ENCODE data around the gene SYNGR2.
"Not testable (repeated sequence)": the region's sequence is repeated elsewhere in the genome, so short reads cannot be mapped to it uniquely, and the experiment has no call there.

Gene SYNGR2

DNA sequence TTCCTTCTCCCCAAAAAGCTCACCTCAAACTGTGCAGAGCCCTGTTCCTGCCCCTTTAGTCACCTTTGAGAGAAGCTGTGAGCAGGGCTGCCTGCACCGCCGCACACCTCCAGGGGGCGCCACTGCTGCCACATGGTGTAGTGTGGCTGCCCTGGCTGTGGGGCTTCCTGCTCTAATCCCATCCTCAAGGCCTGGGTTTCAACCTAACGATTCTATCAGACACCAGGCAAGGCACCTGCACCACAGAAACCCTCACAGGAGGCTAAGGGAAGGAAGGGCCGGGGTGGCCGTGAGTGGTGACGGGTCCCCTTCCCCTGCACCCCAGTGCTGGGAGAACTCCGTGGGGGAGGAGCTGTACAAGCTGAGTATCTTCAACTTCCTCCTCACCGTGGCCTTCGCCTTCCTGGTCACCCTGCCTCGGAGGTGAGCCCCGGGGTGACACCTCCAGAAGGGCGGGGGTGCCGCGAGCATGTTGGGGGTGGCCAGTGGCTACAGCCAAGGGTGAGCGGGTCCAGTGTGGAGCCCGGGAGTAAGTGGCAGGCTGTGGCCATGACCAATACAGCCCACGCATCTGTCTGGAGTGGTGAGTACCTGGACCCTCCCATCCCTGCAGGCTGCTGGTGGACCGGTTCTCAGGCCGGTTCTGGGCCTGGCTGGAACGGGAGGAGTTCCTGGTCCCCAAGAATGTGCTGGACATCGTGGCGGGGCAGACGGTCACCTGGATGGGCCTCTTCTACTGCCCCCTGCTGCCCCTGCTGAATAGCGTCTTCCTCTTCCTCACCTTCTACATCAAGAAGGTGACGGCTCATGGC lies 30.8 kb upstream of the SYNGR2 start:
- peaks cover 17% of the 10 kb centered on the region for H3K27me3 ChIP-seq (ENCODE audit: control insufficient read depth, insufficient read depth, low read length, poor library complexity, severe bottlenecking)
- H3K4me1 ChIP-seq (ENCODE audit: control insufficient read depth, insufficient read depth, low read length), result no peaks in the 10 kb centered on the region
- no peak overlapping the region for H3K27ac ChIP-seq (ENCODE audit: insufficient read depth, low read depth, low read length, poor library complexity, severe bottlenecking)
- 81 to 83% methylated on average over 26 of the region's 26 CpGs for WGBS, 2 experiments
- no peak overlapping the region for H3K4me3 ChIP-seq (ENCODE audit: insufficient read depth, low read depth, low read length)
- H3K9me3 ChIP-seq (ENCODE audit: control insufficient read depth, low read length), result no peaks in the 10 kb centered on the region
- H3K36me3 ChIP-seq (ENCODE audit: control insufficient read depth, insufficient read depth, low read length), result no peaks in the 10 kb centered on the region

DNA sequence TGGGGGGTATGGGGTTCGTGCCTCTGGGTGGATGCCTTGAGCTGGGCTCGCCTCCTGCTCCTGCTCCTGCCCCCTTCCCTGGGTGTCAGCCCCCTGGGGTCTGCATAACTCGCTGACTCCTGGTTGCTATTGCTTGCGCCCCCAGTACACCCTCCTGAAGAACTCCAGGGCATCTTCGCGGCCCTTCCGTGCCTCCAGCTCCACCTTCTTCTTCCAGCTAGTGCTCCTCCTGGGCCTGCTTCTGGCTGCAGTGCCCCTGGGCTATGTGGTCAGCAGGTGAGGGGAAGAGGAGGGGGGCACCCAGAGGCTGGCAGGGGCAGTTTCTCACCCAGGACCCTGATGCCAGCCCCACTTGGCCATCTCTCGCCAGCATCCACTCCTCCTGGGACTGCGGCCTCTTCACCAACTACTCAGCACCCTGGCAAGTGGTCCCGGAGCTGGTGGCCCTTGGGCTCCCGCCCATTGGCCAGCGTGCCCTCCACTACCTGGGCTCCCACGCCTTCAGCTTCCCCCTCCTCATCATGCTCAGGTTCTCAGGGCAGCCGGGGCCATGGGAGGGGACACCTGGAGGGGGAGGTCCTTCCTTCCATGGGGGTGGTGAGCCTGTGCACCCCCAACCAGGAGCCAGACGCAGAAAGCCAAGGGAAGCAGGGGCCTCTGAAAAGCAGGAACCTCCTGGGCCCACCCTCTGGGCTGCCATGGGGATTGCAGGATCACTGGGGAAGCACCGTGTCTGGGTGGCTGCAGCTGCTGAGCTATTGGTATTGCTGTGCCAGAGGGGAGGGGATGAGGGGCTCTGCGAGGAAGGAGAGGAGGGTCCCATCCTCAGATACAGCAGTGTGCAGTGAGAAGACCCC lies 29.9 kb upstream of the SYNGR2 start:
- Histone ChIP-seq H3K27ac (ENCODE audit: insufficient read depth, low read depth, low read length, poor library complexity, severe bottlenecking) (no peak overlapping the region), H3K9me3 (ENCODE audit: control insufficient read depth, low read length) (no peaks in the 10 kb centered on the region), H3K4me1 (ENCODE audit: control insufficient read depth, insufficient read depth, low read length) (no peaks in the 10 kb centered on the region), H3K4me3 (ENCODE audit: insufficient read depth, low read depth, low read length) (no peak overlapping the region), H3K27me3 (ENCODE audit: control insufficient read depth, insufficient read depth, low read length, poor library complexity, severe bottlenecking) (peaks cover 9% of the 10 kb centered on the region), H3K36me3 (ENCODE audit: control insufficient read depth, insufficient read depth, low read length) (no peaks in the 10 kb centered on the region)
- 81 to 86% methylated on average over 16 to 17 of the region's 17 CpGs for WGBS, 2 experiments

DNA sequence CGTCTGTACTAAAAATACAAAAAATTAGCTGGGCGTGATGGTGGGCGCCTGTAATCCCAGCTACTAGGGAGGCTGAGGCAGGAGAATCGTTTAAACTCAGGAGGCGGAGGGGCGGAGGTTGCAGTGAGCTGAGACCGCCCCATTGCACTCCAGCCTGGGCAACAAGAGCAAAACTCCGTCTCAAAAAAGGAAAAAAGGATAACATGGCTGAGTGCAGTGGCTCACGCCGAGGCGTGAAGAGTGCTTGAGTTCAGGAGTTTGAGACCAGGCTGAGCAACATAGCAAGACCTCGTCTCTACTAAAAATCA lies 28.6 kb upstream of the SYNGR2 start:
- H3K4me3 ChIP-seq (ENCODE audit: insufficient read depth, low read depth, low read length); H3K27me3 ChIP-seq (ENCODE audit: control insufficient read depth, insufficient read depth, low read length, poor library complexity, severe bottlenecking); H3K4me1 ChIP-seq (ENCODE audit: control insufficient read depth, insufficient read depth, low read length); H3K27ac ChIP-seq (ENCODE audit: insufficient read depth, low read depth, low read length, poor library complexity, severe bottlenecking); H3K9me3 ChIP-seq (ENCODE audit: control insufficient read depth, low read length); H3K36me3 ChIP-seq (ENCODE audit: control insufficient read depth, insufficient read depth, low read length): not testable (repeated sequence)
- WGBS, 2 experiments, result 92% methylated on average over 12 of the region's 12 CpGs

DNA sequence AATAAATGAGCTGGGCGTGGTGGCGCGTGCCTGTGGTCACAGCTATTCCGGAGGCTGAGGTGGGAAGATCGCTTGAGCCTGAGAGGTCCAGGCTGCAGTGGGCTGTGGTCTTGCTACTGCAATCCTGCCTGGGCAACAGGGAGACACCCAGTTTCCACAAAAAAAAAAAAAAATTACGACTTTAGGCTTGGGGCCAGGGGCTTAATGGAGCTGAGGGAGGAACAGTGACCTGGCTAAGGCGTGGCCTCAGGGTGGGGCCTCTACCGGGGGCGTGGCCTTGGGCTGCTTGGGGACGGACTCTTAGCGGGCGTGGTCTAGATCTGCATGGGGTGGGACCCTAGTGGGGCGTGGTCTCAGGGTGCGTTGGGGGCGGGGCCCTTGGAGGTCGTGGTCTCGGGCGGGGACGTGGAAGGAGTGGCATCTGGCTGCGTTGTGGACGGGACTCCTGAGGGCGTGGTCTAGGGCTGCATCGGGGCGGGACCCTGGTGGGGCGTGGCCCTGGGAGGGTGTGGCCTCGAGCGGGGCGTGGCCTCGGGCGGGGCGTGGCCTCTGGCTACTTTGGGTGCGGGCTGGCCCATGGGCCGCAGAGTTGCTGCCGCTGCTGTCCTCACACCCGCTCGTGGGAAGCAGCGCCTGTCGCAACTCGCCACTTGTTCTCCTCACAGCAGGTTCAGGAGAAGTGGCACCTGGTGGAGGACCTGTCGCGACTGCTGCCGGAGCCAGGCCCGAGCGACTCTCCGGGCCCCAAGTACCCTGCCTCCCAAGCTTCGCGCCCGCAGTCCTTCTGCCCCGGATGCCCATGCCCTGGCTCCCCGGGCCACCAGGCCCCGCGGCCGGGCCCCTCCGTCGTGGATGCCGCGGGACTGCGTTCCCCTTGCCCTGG lies 28.0 kb upstream of the SYNGR2 start:
- Histone ChIP-seq H3K4me3 (ENCODE audit: insufficient read depth, low read depth, low read length) (no peak overlapping the region), H3K27ac (ENCODE audit: insufficient read depth, low read depth, low read length, poor library complexity, severe bottlenecking) (no peak overlapping the region), H3K27me3 (ENCODE audit: control insufficient read depth, insufficient read depth, low read length, poor library complexity, severe bottlenecking) (no peaks in the 10 kb centered on the region), H3K9me3 (ENCODE audit: control insufficient read depth, low read length) (no peaks in the 10 kb centered on the region), H3K4me1 (ENCODE audit: control insufficient read depth, insufficient read depth, low read length) (no peaks in the 10 kb centered on the region), H3K36me3 (ENCODE audit: control insufficient read depth, insufficient read depth, low read length) (no peaks in the 10 kb centered on the region)
- 43 to 44% methylated on average over 58 of the region's 58 CpGs for WGBS, 2 experiments

DNA sequence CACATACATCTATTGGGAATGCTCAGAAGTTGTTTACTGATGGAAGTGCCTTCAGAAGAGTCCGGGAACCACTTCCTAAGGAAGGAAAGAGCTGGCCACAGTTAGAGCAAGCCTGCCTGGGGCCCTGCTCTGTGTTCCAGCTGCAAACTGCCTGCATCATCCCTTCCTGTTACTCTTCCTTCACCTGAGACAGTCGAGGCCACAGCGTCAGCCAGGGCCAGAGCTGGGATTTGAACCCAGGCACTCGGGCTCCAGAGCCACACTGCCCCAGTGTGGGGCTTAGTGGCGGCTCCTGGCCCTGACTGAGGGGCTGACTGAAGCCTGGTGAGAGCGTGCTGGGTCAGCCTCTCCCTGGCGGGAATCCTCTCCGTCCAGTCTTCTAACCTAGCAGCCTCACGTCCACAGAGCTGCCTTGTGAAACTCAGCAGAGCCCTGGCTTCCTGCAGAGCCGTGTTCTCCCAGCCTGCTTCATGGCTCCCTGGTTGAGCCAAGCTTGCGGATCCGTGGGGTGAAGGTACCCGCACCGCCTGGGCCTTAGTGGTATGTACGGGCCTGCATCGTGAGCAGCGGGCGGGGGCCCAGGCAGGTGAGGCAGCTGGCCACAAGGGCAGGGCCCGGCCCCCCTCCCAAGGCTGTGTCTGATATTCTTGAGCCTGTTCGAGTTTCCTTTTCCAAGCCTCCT lies 26.8 kb upstream of the SYNGR2 start:
- Histone ChIP-seq H3K27ac (ENCODE audit: insufficient read depth, low read depth, low read length, poor library complexity, severe bottlenecking) (no peak overlapping the region), H3K4me1 (ENCODE audit: control insufficient read depth, insufficient read depth, low read length) (no peaks in the 10 kb centered on the region), H3K4me3 (ENCODE audit: insufficient read depth, low read depth, low read length) (no peak overlapping the region), H3K36me3 (ENCODE audit: control insufficient read depth, insufficient read depth, low read length) (no peaks in the 10 kb centered on the region), H3K9me3 (ENCODE audit: control insufficient read depth, low read length) (no peaks in the 10 kb centered on the region), H3K27me3 (ENCODE audit: control insufficient read depth, insufficient read depth, low read length, poor library complexity, severe bottlenecking) (no peaks in the 10 kb centered on the region)
- 90 to 91% methylated on average over 20 of the region's 20 CpGs for WGBS, 2 experiments

DNA sequence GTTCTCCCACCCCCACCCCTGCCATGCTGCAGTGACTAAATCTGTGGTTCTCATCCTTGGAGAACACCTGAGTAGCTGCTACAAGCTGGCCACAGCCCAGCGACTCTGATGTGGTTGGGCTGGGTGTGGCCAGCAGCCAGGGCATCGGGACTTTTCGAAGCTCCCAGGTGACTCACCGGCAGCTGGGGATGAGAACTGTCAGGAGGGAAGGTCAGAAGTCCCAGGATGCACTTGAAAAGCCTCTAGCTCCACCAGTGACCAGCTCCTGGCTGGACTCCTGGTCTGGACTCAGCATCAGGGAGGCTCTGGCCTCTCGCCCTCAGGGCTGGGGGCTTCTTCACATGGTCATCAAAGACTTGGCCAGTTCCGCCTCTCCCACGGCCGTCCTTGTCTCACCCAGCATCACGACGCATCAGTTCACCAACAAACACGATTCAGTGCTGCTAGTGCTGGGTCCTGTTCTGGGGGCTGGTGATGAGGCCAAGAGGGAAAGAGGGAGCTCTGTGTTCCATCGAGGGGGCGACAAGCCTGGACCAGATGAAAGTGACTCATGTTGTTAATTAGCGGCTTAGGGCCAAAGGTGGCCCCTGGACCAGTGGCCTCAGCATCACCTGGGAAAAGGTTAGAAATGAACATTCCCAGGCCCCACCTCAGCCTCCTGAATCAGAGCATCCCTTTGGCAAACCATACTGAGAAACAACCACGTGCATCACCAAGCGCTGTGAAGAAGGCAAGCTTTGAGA lies 26.1 kb upstream of the SYNGR2 start:
- Histone ChIP-seq H3K9me3 (ENCODE audit: control insufficient read depth, low read length) (no peaks in the 10 kb centered on the region), H3K27ac (ENCODE audit: insufficient read depth, low read depth, low read length, poor library complexity, severe bottlenecking) (no peak overlapping the region), H3K36me3 (ENCODE audit: control insufficient read depth, insufficient read depth, low read length) (no peaks in the 10 kb centered on the region), H3K4me1 (ENCODE audit: control insufficient read depth, insufficient read depth, low read length) (no peaks in the 10 kb centered on the region), H3K4me3 (ENCODE audit: insufficient read depth, low read depth, low read length) (no peak overlapping the region), H3K27me3 (ENCODE audit: control insufficient read depth, insufficient read depth, low read length, poor library complexity, severe bottlenecking) (no peaks in the 10 kb centered on the region)
- 91 to 92% methylated on average over 16 of the region's 16 CpGs for WGBS, 2 experiments

DNA sequence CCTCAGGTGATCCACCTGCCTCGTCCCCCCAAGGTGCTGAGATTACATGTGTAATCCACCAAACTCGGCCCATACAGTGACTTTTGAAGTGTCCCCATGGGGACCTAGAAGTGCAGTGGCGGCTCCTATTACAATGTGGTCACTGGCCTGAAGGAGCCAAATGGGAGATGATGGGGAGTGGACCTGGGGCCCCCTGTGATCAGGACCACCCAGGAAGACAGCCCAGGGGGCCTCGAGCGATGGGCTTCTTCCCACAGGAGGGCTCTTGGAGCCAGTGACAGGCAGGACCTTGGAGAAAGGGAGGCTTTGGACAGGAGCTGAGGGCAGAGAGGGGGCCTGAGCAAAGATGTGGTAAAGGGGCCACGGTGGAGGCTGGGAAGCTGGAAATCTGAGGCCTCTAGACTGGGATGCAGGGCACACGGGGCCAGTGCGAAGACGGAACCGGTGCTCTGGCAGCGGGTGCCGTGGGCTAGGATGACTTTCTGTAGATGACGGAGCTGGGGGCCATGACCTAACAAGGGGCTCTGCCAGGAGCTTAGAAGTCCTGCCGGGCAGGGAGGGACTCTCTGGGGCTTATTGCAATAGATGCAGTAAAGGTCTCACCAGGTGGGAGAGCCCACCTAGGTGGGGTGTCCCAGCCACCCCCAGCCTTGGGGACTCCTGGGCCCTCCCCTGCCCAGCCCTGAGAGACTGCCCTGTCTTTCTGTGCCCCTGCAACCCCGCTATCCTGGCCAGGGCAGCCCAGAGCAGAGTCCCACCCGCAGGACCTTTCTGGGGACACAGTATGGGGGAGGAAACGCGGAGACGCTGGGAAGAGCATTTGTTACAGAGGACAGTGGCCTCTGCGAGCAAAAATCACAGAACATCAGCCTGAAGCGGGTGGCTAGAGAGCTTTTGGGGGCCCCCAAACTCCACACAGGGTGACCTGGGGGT lies 24.9 kb upstream of the SYNGR2 start:
- WGBS, 2 experiments, result 92% methylated on average over 21 of the region's 21 CpGs
- Histone ChIP-seq H3K27ac (ENCODE audit: insufficient read depth, low read depth, low read length, poor library complexity, severe bottlenecking) (no peak overlapping the region), H3K27me3 (ENCODE audit: control insufficient read depth, insufficient read depth, low read length, poor library complexity, severe bottlenecking) (no peaks in the 10 kb centered on the region), H3K36me3 (ENCODE audit: control insufficient read depth, insufficient read depth, low read length) (no peaks in the 10 kb centered on the region), H3K9me3 (ENCODE audit: control insufficient read depth, low read length) (no peaks in the 10 kb centered on the region), H3K4me1 (ENCODE audit: control insufficient read depth, insufficient read depth, low read length) (no peaks in the 10 kb centered on the region), H3K4me3 (ENCODE audit: insufficient read depth, low read depth, low read length) (no peak overlapping the region)

DNA sequence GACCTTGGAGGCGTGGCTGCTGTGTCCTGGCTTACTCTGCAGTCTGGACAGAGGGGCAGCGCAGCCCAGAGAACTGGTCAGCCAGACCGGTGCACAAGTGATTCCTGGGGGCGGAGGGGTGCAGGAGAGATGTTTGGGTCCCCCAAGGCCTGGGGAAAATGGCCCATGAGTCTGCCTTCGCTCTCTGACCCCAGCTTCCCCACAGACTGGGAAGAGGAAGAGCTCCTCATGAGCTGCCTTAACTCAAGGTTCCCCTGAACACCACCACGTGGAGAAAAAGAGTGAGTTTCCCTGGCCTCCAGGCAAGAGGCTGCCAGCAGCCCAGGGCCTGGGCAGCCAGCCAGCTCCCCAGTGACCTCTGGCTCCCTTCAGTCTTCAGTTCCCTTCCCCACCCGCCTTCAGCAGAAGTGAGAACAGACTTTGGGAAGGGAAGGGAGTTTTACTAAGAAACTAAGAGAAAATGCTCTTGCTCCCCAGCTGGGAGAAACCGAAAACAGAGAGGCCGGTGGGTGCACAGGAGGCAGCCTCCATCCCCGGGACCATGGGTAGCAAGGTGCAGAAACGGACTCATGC lies 24.1 kb upstream of the SYNGR2 start:
- Histone ChIP-seq H3K27ac (ENCODE audit: insufficient read depth, low read depth, low read length, poor library complexity, severe bottlenecking) (no peak overlapping the region), H3K4me1 (ENCODE audit: control insufficient read depth, insufficient read depth, low read length) (no peaks in the 10 kb centered on the region), H3K27me3 (ENCODE audit: control insufficient read depth, insufficient read depth, low read length, poor library complexity, severe bottlenecking) (no peaks in the 10 kb centered on the region), H3K4me3 (ENCODE audit: insufficient read depth, low read depth, low read length) (no peak overlapping the region), H3K9me3 (ENCODE audit: control insufficient read depth, low read length) (no peaks in the 10 kb centered on the region), H3K36me3 (ENCODE audit: control insufficient read depth, insufficient read depth, low read length) (no peaks in the 10 kb centered on the region)
- WGBS, 2 experiments, result 85 to 89% methylated on average over 11 of the region's 11 CpGs

Measured in ectodermal cell (in vitro differentiated cells).